HepG2 (cell line): ENCODE data around the gene PFAS. TPM values are rescaled to one million over a fixed set of nuclear protein-coding genes. Genes with fewer than 3 reads are reported as not detected.

ENCODE experiments used
- CENPT ChIP-seq: sonication (generic); formaldehyde crosslinking; IDR thresholded peaks from 2 replicates; pipeline ENCODE4 v1.8.0; 2022; ENCODE audit warnings: low read depth, mild to moderate bottlenecking, moderate library complexity, missing genetic modification reagents
- HNRNPH1 ChIP-seq: fragments of 200-400 bp; formaldehyde crosslinking; optimal IDR thresholded peaks from 2 replicates; pipeline ENCODE3; 2017; ENCODE audit warnings: mild to moderate bottlenecking, low read depth, low read length
- ISL2 ChIP-seq: sonication (generic); formaldehyde crosslinking; IDR thresholded peaks from 2 replicates; pipeline ENCODE4 v1.5.0; 2020; ENCODE audit warnings: missing genetic modification reagents
- KDM5A ChIP-seq: fragments of 200-600 bp; sonication (generic); IDR thresholded peaks from 2 replicates; pipeline ENCODE4 v1.7.0; 2018; ENCODE audit warnings: antibody characterized with exemption, mild to moderate bottlenecking, low read length, borderline replicate concordance
- MAF1 ChIP-seq: sonication (generic); formaldehyde crosslinking; IDR thresholded peaks from 2 replicates; pipeline ENCODE4 v1.5.0; 2020; ENCODE audit warnings: missing genetic modification reagents, borderline replicate concordance
- TCF7 ChIP-seq: sonication (generic); IDR thresholded peaks from 2 replicates; pipeline ENCODE4 v1.6.1; 2016; ENCODE audit warnings: antibody characterized with exemption, low read depth
- ZNF333 ChIP-seq: sonication (generic); formaldehyde crosslinking; IDR thresholded peaks from 2 replicates; pipeline ENCODE4 v1.4.0; 2020; ENCODE audit warnings: mild to moderate bottlenecking, missing genetic modification reagents, borderline replicate concordance
- ZNF432 ChIP-seq: sonication (generic); formaldehyde crosslinking; IDR thresholded peaks from 2 replicates; pipeline ENCODE4 v1.5.0; 2020; ENCODE audit warnings: missing genetic modification reagents, mild to moderate bottlenecking, borderline replicate concordance
- ZNF484 ChIP-seq: sonication (generic); formaldehyde crosslinking; IDR thresholded peaks from 2 replicates; pipeline ENCODE4 v1.5.1; 2020; ENCODE audit warnings: mild to moderate bottlenecking, low read depth, missing genetic modification reagents, borderline replicate concordance
- ZNF558 ChIP-seq: sonication (generic); formaldehyde crosslinking; IDR thresholded peaks from 2 replicates; pipeline ENCODE4 v1.9.0; 2022; ENCODE audit warnings: mild to moderate bottlenecking, missing genetic modification reagents, borderline replicate concordance
- polyA plus RNA-seq, 8 experiments: library from polyadenylated mRNA; depleted of rRNA in 3 of 8; stranded (reverse) in 7 of 8; unstranded in 1 of 8; fragments of >200 nt; fragmentation: Illumina TruSeq in 4 of 8; extraction: Trizol in 4 of 8; gene quantifications; 2 replicates each; pipeline versions ENCODE4 v1.2.1 to v1.2.3, GENCODE V29; 2011 to 2016; ENCODE audit warnings: low read depth in 4 of 8, missing spikeins in 1 of 8, mixed read lengths in 1 of 8; ENCODE audit not compliant: insufficient read depth in 1 of 8
- total RNA-seq, 5 experiments: library from RNA; depleted of rRNA; stranded (reverse); fragments of >200 nt; fragmentation: Illumina TruSeq; extraction: Trizol; gene quantifications; 2 replicates each; pipeline ENCODE4 v1.2.3, GENCODE V29; 2016; ENCODE audit warnings: low read depth in 1 of 5
- TF ChIP-seq, protein P1 (sequence below): sonication (generic); formaldehyde crosslinking; IDR thresholded peaks from 2 replicates; pipeline ENCODE4 v1.4.0; 2020; ENCODE audit warnings: missing genetic modification reagents
- TF ChIP-seq, protein P2 (sequence below): sonication (generic); formaldehyde crosslinking; IDR thresholded peaks from 2 replicates; pipeline ENCODE4; 2020; ENCODE audit warnings: missing genetic modification reagents, mild to moderate bottlenecking, borderline replicate concordance
- TF ChIP-seq, protein P3 (sequence below): sonication (generic); formaldehyde crosslinking; IDR thresholded peaks from one replicate; pipeline ENCODE4 v1.5.1; 2020; ENCODE audit warnings: mild to moderate bottlenecking, missing genetic modification reagents; ENCODE audit errors: not compliant biosample characterization

The PFAS gene
- total and polyA plus RNA-seq, 2 of the 13 experiments (the other 11 are each of a cell fraction or from before 2014, with no cell fraction given): 49.4 to 58.2 TPM

DNA sequence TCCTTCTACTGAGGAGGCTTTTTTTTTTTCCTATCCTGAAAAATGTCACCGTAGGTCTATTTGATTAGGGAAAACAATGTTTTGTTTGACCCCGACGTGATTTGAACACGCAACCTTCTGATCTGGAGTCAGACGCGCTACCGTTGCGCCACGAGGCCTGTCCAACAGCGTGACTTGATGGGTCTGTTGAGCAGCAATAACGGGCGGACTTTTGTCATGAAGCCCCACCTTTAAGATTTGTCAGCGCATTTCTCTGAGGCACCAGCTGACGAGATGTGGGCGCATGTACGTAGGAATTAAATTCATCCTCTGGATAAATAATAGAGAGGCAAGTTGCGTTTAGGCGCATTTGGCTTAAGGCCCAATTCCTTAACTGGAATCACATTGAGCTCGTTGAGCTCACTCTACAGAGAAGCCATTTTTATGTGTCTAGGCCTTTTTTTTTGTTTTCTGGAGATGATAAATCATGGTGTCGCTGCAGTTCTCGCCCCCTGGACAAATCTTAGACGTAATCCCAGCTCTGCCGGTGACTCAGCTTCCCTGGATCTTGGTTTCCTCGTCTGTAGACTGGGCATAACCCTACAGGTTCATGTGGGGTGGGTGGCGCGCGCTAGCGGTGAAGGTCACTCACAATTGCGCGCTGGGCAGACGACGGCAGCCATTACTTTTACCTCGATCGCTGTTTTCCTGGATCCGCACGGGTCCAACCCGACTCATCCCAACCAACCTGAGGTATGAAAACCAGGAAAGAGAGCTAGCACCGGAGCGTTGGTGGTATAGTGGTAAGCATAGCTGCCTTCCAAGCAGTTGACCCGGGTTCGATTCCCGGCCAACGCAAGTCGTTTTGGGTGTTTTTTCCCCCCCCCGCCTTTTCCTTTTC, 28.1 kb upstream of the PFAS start (continued):
- TF ChIP-seq HNRNPH1 (no peak), ZNF558 (0 out of 2 replicates have a peak, but pooled peaks have one; percentile 44), ISL2 (CRISPR knock-in tag) (0 out of 2 replicates have a peak, but pooled peaks have one; percentile 14), TCF7 (0 out of 2 replicates have a peak, but pooled peaks have one; percentile 12), ZNF333 (peak; percentile 57), MAF1 (CRISPR knock-in tag) (peak; percentile 99), ZNF484 (CRISPR knock-in tag) (no peak), ZNF432 (CRISPR knock-in tag) (no peak), KDM5A (peak; percentile 25; the same call in 1 of the 2 replicates), CENPT (CRISPR knock-in tag) (no peak)
- TF ChIP-seq, protein P1, sequence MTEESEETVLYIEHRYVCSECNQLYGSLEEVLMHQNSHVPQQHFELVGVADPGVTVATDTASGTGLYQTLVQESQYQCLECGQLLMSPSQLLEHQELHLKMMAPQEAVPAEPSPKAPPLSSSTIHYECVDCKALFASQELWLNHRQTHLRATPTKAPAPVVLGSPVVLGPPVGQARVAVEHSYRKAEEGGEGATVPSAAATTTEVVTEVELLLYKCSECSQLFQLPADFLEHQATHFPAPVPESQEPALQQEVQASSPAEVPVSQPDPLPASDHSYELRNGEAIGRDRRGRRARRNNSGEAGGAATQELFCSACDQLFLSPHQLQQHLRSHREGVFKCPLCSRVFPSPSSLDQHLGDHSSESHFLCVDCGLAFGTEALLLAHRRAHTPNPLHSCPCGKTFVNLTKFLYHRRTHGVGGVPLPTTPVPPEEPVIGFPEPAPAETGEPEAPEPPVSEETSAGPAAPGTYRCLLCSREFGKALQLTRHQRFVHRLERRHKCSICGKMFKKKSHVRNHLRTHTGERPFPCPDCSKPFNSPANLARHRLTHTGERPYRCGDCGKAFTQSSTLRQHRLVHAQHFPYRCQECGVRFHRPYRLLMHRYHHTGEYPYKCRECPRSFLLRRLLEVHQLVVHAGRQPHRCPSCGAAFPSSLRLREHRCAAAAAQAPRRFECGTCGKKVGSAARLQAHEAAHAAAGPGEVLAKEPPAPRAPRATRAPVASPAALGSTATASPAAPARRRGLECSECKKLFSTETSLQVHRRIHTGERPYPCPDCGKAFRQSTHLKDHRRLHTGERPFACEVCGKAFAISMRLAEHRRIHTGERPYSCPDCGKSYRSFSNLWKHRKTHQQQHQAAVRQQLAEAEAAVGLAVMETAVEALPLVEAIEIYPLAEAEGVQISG (CRISPR knock-in tag): peak; percentile 50
- TF ChIP-seq, protein P2, sequence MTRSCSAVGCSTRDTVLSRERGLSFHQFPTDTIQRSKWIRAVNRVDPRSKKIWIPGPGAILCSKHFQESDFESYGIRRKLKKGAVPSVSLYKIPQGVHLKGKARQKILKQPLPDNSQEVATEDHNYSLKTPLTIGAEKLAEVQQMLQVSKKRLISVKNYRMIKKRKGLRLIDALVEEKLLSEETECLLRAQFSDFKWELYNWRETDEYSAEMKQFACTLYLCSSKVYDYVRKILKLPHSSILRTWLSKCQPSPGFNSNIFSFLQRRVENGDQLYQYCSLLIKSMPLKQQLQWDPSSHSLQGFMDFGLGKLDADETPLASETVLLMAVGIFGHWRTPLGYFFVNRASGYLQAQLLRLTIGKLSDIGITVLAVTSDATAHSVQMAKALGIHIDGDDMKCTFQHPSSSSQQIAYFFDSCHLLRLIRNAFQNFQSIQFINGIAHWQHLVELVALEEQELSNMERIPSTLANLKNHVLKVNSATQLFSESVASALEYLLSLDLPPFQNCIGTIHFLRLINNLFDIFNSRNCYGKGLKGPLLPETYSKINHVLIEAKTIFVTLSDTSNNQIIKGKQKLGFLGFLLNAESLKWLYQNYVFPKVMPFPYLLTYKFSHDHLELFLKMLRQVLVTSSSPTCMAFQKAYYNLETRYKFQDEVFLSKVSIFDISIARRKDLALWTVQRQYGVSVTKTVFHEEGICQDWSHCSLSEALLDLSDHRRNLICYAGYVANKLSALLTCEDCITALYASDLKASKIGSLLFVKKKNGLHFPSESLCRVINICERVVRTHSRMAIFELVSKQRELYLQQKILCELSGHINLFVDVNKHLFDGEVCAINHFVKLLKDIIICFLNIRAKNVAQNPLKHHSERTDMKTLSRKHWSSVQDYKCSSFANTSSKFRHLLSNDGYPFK: peak; percentile 68; the same call in 1 of the 2 replicates
- TF ChIP-seq, protein P3, sequence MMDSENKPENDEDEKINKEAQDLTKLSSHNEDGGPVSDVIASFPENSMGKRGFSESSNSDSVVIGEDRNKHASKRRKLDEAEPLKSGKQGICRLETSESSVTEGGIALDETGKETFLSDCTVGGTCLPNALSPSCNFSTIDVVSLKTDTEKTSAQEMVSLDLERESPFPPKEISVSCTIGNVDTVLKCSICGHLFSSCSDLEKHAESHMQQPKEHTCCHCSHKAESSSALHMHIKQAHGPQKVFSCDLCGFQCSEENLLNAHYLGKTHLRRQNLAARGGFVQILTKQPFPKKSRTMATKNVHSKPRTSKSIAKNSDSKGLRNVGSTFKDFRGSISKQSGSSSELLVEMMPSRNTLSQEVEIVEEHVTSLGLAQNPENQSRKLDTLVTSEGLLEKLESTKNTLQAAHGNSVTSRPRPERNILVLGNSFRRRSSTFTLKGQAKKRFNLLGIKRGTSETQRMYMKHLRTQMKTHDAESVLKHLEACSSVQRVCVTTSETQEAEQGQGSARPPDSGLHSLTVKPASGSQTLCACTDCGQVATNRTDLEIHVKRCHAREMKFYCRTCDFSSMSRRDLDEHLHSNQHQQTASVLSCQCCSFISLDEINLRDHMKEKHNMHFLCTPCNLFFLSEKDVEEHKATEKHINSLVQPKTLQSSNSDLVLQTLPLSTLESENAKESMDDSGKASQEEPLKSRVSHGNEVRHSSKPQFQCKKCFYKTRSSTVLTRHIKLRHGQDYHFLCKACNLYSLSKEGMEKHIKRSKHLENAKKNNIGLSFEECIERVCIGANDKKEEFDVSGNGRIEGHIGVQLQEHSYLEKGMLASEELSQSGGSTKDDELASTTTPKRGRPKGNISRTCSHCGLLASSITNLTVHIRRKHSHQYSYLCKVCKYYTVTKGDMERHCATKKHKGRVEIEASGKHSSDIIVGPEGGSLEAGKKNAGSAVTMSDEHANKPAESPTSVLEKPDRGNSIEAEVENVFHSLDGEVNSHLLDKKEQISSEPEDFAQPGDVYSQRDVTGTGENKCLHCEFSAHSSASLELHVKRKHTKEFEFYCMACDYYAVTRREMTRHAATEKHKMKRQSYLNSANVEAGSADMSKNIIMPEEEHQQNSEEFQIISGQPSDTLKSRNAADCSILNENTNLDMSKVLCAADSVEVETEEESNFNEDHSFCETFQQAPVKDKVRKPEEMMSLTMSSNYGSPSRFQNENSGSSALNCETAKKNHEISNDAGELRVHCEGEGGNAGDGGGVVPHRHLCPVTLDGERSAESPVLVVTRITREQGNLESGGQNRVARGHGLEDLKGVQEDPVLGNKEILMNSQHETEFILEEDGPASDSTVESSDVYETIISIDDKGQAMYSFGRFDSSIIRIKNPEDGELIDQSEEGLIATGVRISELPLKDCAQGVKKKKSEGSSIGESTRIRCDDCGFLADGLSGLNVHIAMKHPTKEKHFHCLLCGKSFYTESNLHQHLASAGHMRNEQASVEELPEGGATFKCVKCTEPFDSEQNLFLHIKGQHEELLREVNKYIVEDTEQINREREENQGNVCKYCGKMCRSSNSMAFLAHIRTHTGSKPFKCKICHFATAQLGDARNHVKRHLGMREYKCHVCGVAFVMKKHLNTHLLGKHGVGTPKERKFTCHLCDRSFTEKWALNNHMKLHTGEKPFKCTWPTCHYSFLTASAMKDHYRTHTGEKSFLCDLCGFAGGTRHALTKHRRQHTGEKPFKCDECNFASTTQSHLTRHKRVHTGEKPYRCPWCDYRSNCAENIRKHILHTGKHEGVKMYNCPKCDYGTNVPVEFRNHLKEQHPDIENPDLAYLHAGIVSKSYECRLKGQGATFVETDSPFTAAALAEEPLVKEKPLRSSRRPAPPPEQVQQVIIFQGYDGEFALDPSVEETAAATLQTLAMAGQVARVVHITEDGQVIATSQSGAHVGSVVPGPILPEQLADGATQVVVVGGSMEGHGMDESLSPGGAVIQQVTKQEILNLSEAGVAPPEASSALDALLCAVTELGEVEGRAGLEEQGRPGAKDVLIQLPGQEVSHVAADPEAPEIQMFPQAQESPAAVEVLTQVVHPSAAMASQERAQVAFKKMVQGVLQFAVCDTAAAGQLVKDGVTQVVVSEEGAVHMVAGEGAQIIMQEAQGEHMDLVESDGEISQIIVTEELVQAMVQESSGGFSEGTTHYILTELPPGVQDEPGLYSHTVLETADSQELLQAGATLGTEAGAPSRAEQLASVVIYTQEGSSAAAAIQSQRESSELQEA: peak; percentile 60
